Gastrocnemius medialis (tissue), 4 donors: ENCODE results near the gene ANKRD11. TPM values are rescaled to one million over a fixed set of nuclear protein-coding genes. Genes with fewer than 3 reads are reported as not detected.
A peak's percentile ranks its signal among the peaks of the same experiment; 100 is the strongest.
"Not testable (repeated sequence)": the region's sequence is repeated elsewhere in the genome, so short reads cannot be mapped to it uniquely, and the experiment has no call there.

Experiments used
- ATAC-seq, 2 donors: fragments of 150-250 bp; one replicate each; pipeline ENCODE4 v1.9.1; 2016
- DNase-seq, 2 donors: peaks; one replicate each; pipeline ENCODE4 v3.0.0-alpha.2; 2019
- H3K27ac ChIP-seq, 4 donors: fragments of 200-600 bp; sonication (generic); 1 replicate in 1 of 4; 2 replicates in 3 of 4; pipeline ENCODE4 v1.5.1; 2016 to 2018; ENCODE audit warnings: mild to moderate bottlenecking in 2 of 4, moderate library complexity in 1 of 4
- H3K27me3 ChIP-seq, 3 donors: fragments of 200-600 bp; sonication (generic) in 2 of 3; 1 replicate in 1 of 3; 2 replicates in 2 of 3; pipeline versions ENCODE4 v1.5.1 to v1.6.0; 2016 to 2019; ENCODE audit warnings: mild to moderate bottlenecking in 1 of 3, moderate library complexity in 1 of 3
- H3K36me3 ChIP-seq, 2 donors: fragments of 200-600 bp; sonication (generic) in 1 of 2; one replicate each; pipeline ENCODE4 v1.5.1; 2017 to 2018
- H3K4me1 ChIP-seq, 2 donors: fragments of 200-600 bp; sonication (generic) in 1 of 2; one replicate each; pipeline ENCODE4 v1.5.1; 2016 to 2017; ENCODE audit warnings: mild to moderate bottlenecking in 2 of 2
- H3K4me3 ChIP-seq, 4 donors: fragments of 200-600 bp; sonication (generic) in 3 of 4; 1 replicate in 1 of 4; 2 replicates in 3 of 4; pipeline ENCODE4 v1.5.1; 2016 to 2019; ENCODE audit warnings: mild to moderate bottlenecking in 2 of 4
- H3K9me3 ChIP-seq, 3 donors: fragments of 200-600 bp; sonication (generic) in 2 of 3; 1 replicate in 1 of 3; 2 replicates in 2 of 3; pipeline ENCODE4 v1.5.1; 2016 to 2019
- POLR2A ChIP-seq, 2 donors: fragments of 450-650 bp; IDR thresholded peaks; one replicate each; pipeline ENCODE4 v1.6.1; 2017; ENCODE audit warnings: antibody characterized with exemption in 2 of 2, mild to moderate bottlenecking in 2 of 2, moderate library complexity in 2 of 2
- in situ Hi-C, 4 donors: fragments of 200-750 bp; cut with MboI; loops; one replicate each; pipeline versions ENCODE4 v1.15.0 to v1.8.0; 2017; ENCODE audit warnings: low sequenced_read_pairs in 4 of 4
- intact Hi-C: fragments of 100-400 bp; cut with DNase I; formaldehyde crosslinking; loops from one replicate; pipeline ENCODE4 v1.15.1; 2023; ENCODE audit warnings: low total_unique reads
- total RNA-seq, 4 donors: library from RNA; depleted of rRNA; stranded (reverse); fragments of >200 nt; gene quantifications; one replicate each; pipeline versions ENCODE4 v1.1.0 to v1.2.3, GENCODE V29; 2016
- TF ChIP-seq, protein P1 (sequence below), 5 experiments: fragments of 450-650 bp in 3 of 5; fragments of 200-600 bp in 2 of 5; sonication (generic) in 2 of 5; IDR thresholded peaks in 4 of 5; conservative IDR thresholded peaks in 1 of 5; 1 replicate in 4 of 5; 2 replicates in 1 of 5; pipeline ENCODE4 v1.5.1; 2016 to 2019; ENCODE audit warnings: antibody characterized with exemption in 5 of 5, mild to moderate bottlenecking in 3 of 5, moderate library complexity in 3 of 5

ANKRD11 gene
- total RNA-seq, 4 donors from 2014 or later: 26.0 to 77.0 (median 55.0) TPM

DNA sequence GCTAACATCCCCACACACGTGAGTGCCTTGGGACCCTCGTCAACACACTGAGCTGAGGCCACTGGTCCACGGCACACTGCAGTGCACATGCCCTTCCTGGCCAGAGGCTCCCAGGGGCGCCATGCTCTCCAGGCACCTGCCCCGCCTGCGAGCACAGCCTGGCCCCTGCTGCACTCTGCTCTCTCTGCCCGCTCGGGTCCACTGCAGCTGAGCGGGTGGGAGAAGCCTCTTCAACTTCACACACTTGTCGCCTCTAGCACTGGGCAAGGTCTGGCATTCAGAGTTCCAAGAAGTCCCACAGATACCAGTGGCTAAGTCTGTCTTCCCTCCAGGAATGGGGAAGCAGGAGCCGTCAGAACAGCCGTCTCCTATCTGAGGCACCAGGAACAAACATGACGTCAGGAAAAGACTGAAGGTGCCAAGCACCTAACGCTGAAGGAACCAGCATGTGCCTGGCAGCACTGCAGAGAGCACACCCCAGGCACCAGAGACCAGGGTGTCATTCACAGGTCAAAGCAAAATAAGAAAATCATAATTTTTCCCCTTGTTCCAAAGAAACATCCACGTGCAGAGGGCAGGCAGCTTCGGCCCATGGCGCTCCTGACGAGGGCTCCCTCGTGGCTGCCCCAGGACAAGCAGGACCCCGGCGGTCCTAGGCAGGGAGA, 189.9 kb downstream of the ANKRD11 start:
- in situ Hi-C loops: no loop called here

GRCh38 chr16:89299357-89300111, 190.8 kb downstream of the ANKRD11 start:
- H3K4me3 ChIP-seq, DNase-seq, ATAC-seq, in situ Hi-C loops, H3K9me3 ChIP-seq, H3K27me3 ChIP-seq: not testable (repeated sequence)
- peaks cover 46 to 60% of the 10 kb centered on the region in 2 donors for H3K4me1 ChIP-seq
- H3K36me3 ChIP-seq: peaks cover 0 to 12% of the 10 kb centered on the region in 2 donors
- peak overlapping the region; percentile 91 to 97 (median 92) for H3K27ac ChIP-seq
- intact Hi-C loops: loop anchor here (2.0 to 5.0 kb wide), 4 partner anchors 21 to 258 kb away; partner anchors contain the start of gene ANKRD11

More for the DNA sequence above, 189.9 kb downstream of the ANKRD11 start:
- peak; percentile 81 to 84 for ATAC-seq
- Histone ChIP-seq H3K4me3 (no peak overlapping the region), H3K36me3 (peaks cover 0 to 20% of the 10 kb centered on the region in 2 donors), H3K9me3 (no peaks in the 10 kb centered on the region), H3K27me3 (no peaks in the 10 kb centered on the region), H3K4me1 (peaks cover 38 to 51% of the 10 kb centered on the region in 2 donors), H3K27ac (peak overlapping the region; percentile 91 to 97 (median 92))
- intact Hi-C loops: loop anchor here (2.0 to 5.0 kb wide), 4 partner anchors 20 to 257 kb away; partner anchors contain the start of gene ANKRD11
- peak; percentile 56 to 61 for TF ChIP-seq POLR2A (IDR thresholded peaks at IDR 0.05)
- TF ChIP-seq, protein P1, sequence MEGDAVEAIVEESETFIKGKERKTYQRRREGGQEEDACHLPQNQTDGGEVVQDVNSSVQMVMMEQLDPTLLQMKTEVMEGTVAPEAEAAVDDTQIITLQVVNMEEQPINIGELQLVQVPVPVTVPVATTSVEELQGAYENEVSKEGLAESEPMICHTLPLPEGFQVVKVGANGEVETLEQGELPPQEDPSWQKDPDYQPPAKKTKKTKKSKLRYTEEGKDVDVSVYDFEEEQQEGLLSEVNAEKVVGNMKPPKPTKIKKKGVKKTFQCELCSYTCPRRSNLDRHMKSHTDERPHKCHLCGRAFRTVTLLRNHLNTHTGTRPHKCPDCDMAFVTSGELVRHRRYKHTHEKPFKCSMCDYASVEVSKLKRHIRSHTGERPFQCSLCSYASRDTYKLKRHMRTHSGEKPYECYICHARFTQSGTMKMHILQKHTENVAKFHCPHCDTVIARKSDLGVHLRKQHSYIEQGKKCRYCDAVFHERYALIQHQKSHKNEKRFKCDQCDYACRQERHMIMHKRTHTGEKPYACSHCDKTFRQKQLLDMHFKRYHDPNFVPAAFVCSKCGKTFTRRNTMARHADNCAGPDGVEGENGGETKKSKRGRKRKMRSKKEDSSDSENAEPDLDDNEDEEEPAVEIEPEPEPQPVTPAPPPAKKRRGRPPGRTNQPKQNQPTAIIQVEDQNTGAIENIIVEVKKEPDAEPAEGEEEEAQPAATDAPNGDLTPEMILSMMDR (IDR thresholded peaks at IDR 0.05 in 4 of 5, conservative IDR thresholded peaks at IDR 0.05 in 1 of 5): no peak
- peak; percentile 76 to 92 for DNase-seq

DNA sequence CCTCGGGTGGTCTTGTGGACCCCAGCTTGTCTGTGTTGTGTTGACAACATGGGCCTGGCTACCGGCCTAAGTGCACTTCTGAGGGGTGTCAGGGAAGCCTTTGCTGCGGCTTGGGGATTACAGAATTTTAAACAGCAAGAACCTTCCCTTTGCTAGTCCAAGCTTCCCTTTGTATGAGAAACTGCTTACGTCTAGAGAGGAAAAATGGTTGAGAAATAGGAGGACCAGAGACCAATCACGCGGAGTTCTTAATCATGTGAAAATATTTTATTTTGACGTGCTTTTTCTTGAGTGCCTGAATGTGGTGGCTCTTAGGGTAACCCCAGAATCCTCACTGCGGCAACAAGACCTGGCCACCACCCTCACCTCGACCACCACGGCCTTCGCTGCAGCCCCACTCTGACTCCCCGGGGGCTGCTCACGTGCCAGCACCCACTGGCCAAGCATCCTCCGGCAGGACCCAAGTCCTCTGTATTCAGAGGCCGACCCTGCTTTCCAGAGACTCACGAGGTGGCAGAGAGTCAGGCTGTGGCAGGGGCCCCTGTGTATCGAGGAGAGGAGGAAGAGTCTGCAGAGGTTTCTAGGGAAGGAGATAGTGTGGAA, 191.6 kb downstream of the ANKRD11 start:
- no peak for TF ChIP-seq POLR2A (IDR thresholded peaks at IDR 0.05)
- TF ChIP-seq, protein P1 (IDR thresholded peaks at IDR 0.05 in 4 of 5, conservative IDR thresholded peaks at IDR 0.05 in 1 of 5): no peak
- no peaks in the 10 kb centered on the region for H3K27me3 ChIP-seq
- DNase-seq (no peak), ATAC-seq (no peak)
- no peak overlapping the region for H3K4me3 ChIP-seq
- in situ Hi-C loops: no loop called here
- peaks cover 0 to 9% of the 10 kb centered on the region in 2 donors for H3K36me3 ChIP-seq
- H3K27ac ChIP-seq: peak overlapping the region; percentile 55 to 97 (median 92)
- H3K9me3 ChIP-seq: no peaks in the 10 kb centered on the region
- intact Hi-C loops: no loop called here
- peaks cover 53 to 66% of the 10 kb centered on the region in 2 donors for H3K4me1 ChIP-seq

- intact Hi-C loops (no loop called here), in situ Hi-C loops (no loop called here)
- no peak for TF ChIP-seq POLR2A (IDR thresholded peaks at IDR 0.05)
- TF ChIP-seq, protein P1 (IDR thresholded peaks at IDR 0.05 in 4 of 5, conservative IDR thresholded peaks at IDR 0.05 in 1 of 5): no peak
- H3K27me3 ChIP-seq: no peaks in the 10 kb centered on the region
- H3K36me3 ChIP-seq: peaks cover 0 to 2% of the 10 kb centered on the region in 2 donors
- DNase-seq (no peak), ATAC-seq (no peak)
- no peaks in the 10 kb centered on the region for H3K9me3 ChIP-seq
- H3K4me3 ChIP-seq: no peak overlapping the region
- H3K27ac ChIP-seq: peak overlapping the region in 3 of 4 donors; percentile 91 to 97 (median 93)
- peaks cover 50 to 66% of the 10 kb centered on the region in 2 donors for H3K4me1 ChIP-seq
Observed at GRCh38 chr16:89297910-89298545, 192.3 kb downstream of the ANKRD11 start.
